IMR-90 (cell line): ENCODE data around the gene FES. TPM values are rescaled to one million over a fixed set of nuclear protein-coding genes. Genes with fewer than 3 reads are reported as not detected.
"Not testable (repeated sequence)": the region's sequence is repeated elsewhere in the genome, so short reads cannot be mapped to it uniquely, and the experiment has no call there.

Experiments used
- ATAC-seq: fragments of 200-7000 bp; cut with Tn5 transposase; 2 replicates; pipeline ENCODE4 v1.9.1; 2020; ENCODE audit warnings: low read depth, mild to moderate bottlenecking, moderate library complexity
- BruUV-seq: library from RNA; stranded (reverse); fragments of 400-500 nt; replicated peaks from 2 replicates; lab custom pipeline; 2021; lab: Mats Ljungman, UMichigan
- CTCF ChIA-PET: fragments of 300-600 bp; formaldehyde crosslinking; extraction: SDS; loops from one replicate; lab custom pipeline; 2021; ENCODE audit warnings: antibody characterized with exemption; lab: Yijun Ruan, JAX
- POLR2A ChIA-PET: fragments of 300-600 bp; sonication (Branson Sonifier 250); formaldehyde crosslinking; loops from one replicate; lab custom pipeline; 2022; ENCODE audit warnings: antibody characterized with exemption; ENCODE audit not compliant: unreplicated experiment; lab: Charles Lee
- DNase-seq: peaks from one replicate; pipeline ENCODE4 v3.0.0; 2013
- H2AFZ ChIP-seq: replicated peaks from 2 replicates; pipeline ENCODE3; 2013; ENCODE audit warnings: low read length, mild to moderate bottlenecking; ENCODE audit not compliant: poor library complexity
- H2AK5ac ChIP-seq: 2 replicates; pipeline ENCODE4 v1.6.1; 2013; ENCODE audit warnings: low read depth, low read length, inconsistent platforms
- H2AK9ac ChIP-seq: replicated peaks from 2 replicates; pipeline ENCODE3; 2013; ENCODE audit warnings: mild to moderate bottlenecking, low read depth, low read length, moderate library complexity; ENCODE audit not compliant: poor library complexity
- H2BK120ac ChIP-seq: 2 replicates; pipeline ENCODE4 v1.6.1; 2013; ENCODE audit warnings: low read depth, low read length, inconsistent platforms
- H2BK15ac ChIP-seq: 3 replicates; pipeline ENCODE4 v1.6.1; 2013; ENCODE audit warnings: low read depth, low read length, inconsistent platforms
- H2BK20ac ChIP-seq: 2 replicates; pipeline ENCODE4 v1.6.1; 2013; ENCODE audit warnings: low read depth, mild to moderate bottlenecking, inconsistent platforms, low read length, moderate library complexity
- H2BK5ac ChIP-seq: 2 replicates; pipeline ENCODE4 v1.6.1; 2013; ENCODE audit warnings: mild to moderate bottlenecking, low read depth, low read length, inconsistent platforms; ENCODE audit not compliant: poor library complexity, severe bottlenecking
- H3K14ac ChIP-seq: replicated peaks from 2 replicates; pipeline ENCODE4 v1.6.1; 2013; ENCODE audit warnings: low read depth, low read length, inconsistent platforms
- H3K18ac ChIP-seq: 2 replicates; pipeline ENCODE4 v1.6.1; 2013; ENCODE audit warnings: low read depth, low read length, control low read depth
- H3K23ac ChIP-seq: 2 replicates; pipeline ENCODE4 v1.6.1; 2013; ENCODE audit warnings: low read depth, low read length, inconsistent platforms
- H3K27ac ChIP-seq: 2 replicates; pipeline ENCODE4 v1.5.1; 2013; ENCODE audit warnings: mild to moderate bottlenecking, control low read depth, low read length; ENCODE audit not compliant: insufficient read depth
- H3K27me3 ChIP-seq: 2 replicates; pipeline ENCODE4 v1.6.1; 2013; ENCODE audit warnings: low read length; ENCODE audit not compliant: control insufficient read depth, insufficient read depth
- H3K36me3 ChIP-seq: 2 replicates; pipeline ENCODE4 v1.6.1; 2013; ENCODE audit warnings: low read length, mixed read lengths; ENCODE audit not compliant: control insufficient read depth, insufficient read depth
- H3K4ac ChIP-seq: 2 replicates; pipeline ENCODE4 v1.6.1; 2013; ENCODE audit warnings: low read depth, low read length, inconsistent platforms
- H3K4me1 ChIP-seq: 2 replicates; pipeline ENCODE4 v1.6.1; 2013; ENCODE audit warnings: low read length, mixed read lengths; ENCODE audit not compliant: control insufficient read depth, insufficient read depth
- H3K4me2 ChIP-seq: 2 replicates; pipeline ENCODE4 v1.6.1; 2013; ENCODE audit warnings: low read depth, mild to moderate bottlenecking, control low read depth, low read length, moderate library complexity
- H3K4me3 ChIP-seq: 2 replicates; pipeline ENCODE4 v1.5.1; 2013; ENCODE audit warnings: low read depth, mild to moderate bottlenecking, control low read depth, low read length, moderate library complexity; ENCODE audit not compliant: insufficient read depth
- H3K56ac ChIP-seq: 2 replicates; pipeline ENCODE4 v1.6.1; 2013; ENCODE audit warnings: low read length, inconsistent platforms; ENCODE audit not compliant: insufficient read depth; ENCODE audit errors: extremely low read depth
- H3K79me1 ChIP-seq, 2 experiments: 2 replicates each; pipeline ENCODE4 v1.6.1; 2013; ENCODE audit warnings: low read length in 2 of 2, inconsistent platforms in 1 of 2, low read depth in 1 of 2
- H3K9ac ChIP-seq: 2 replicates; pipeline ENCODE4 v1.6.1; 2013; ENCODE audit warnings: low read depth, low read length, control low read depth
- H3K9me1 ChIP-seq: 2 replicates; pipeline ENCODE4 v1.6.1; 2013; ENCODE audit warnings: low read length, inconsistent platforms; ENCODE audit not compliant: insufficient read depth
- H3K9me3 ChIP-seq: 2 replicates; pipeline ENCODE4 v1.6.1; 2013; ENCODE audit warnings: low read length; ENCODE audit not compliant: control insufficient read depth, insufficient read depth
- H4K20me1 ChIP-seq: 2 replicates; pipeline ENCODE4 v1.6.1; 2013; ENCODE audit warnings: low read length, inconsistent platforms; ENCODE audit not compliant: insufficient read depth
- H4K5ac ChIP-seq: 2 replicates; pipeline ENCODE4 v1.6.1; 2013; ENCODE audit warnings: mild to moderate bottlenecking, low read depth, low read length, control low read depth
- H4K8ac ChIP-seq, 2 experiments: 2 replicates each; pipeline ENCODE4 v1.6.1; 2013; ENCODE audit warnings: low read depth in 2 of 2, low read length in 2 of 2, control low read depth in 1 of 2, inconsistent platforms in 1 of 2
- H4K91ac ChIP-seq: 2 replicates; pipeline ENCODE4 v1.6.1; 2013; ENCODE audit warnings: low read depth, low read length, inconsistent platforms; ENCODE audit not compliant: insufficient read depth
- WGBS, 2 experiments: methylation state at CpG; one replicate each; pipeline versions ENCODE4 v1.1.5 to v1.1.7; 2013; ENCODE audit warnings: missing lambda C conversion rate in 2 of 2; ENCODE audit not compliant: insufficient read length in 1 of 2; ENCODE audit errors: extremely low coverage in 2 of 2; 5-methylcytosine and 5-hydroxymethylcytosine counted together
- dilution Hi-C: fragments of 300-500 bp; cut with HindIII; formaldehyde crosslinking; loops from one replicate; pipeline ENCODE4 v1.14.3; 2018; ENCODE audit warnings: low sequenced_read_pairs; ENCODE audit not compliant: unreplicated experiment
- in situ Hi-C: fragments of 300-500 bp; cut with MboI; formaldehyde crosslinking; loops from 3 replicates; pipeline ENCODE4 v1.14.3; 2019; ENCODE audit warnings: low sequenced_read_pairs, inconsistent platforms, mixed read lengths
- intact Hi-C: fragments of 100-400 bp; cut with micrococcal nuclease; formaldehyde crosslinking; loops from 2 replicates; pipeline ENCODE4 v1.10.0; 2022
- polyA plus RNA-seq, 3 experiments: library from polyadenylated mRNA; depleted of rRNA; stranded (reverse); fragments of >200 nt; gene quantifications; 2 replicates each; pipeline ENCODE4 v1.2.3, GENCODE V29; 2012; ENCODE audit warnings: low replicate concordance in 1 of 3
- total RNA-seq: library from RNA; depleted of rRNA; stranded (reverse); fragments of >200 nt; gene quantifications from 2 replicates; pipeline ENCODE4 v1.2.3, GENCODE V29; 2012

The FES gene
- total and polyA plus RNA-seq, 2 of the 4 experiments (the other 2 are of a cell fraction): 10.5 to 11.7 TPM

- peaks cover 21% of the 10 kb centered on the region for H3K36me3 ChIP-seq
- intact Hi-C loops, H3K79me1 ChIP-seq, H3K23ac ChIP-seq, H2BK15ac ChIP-seq, H2AK5ac ChIP-seq, H3K14ac ChIP-seq, H3K4ac ChIP-seq, H3K9me3 ChIP-seq, DNase-seq, H2AK9ac ChIP-seq, POLR2A ChIA-PET, H3K4me1 ChIP-seq, H4K5ac ChIP-seq, H2BK120ac ChIP-seq, H3K9me1 ChIP-seq, H2BK5ac ChIP-seq, H3K4me2 ChIP-seq, H3K9ac ChIP-seq, H3K4me3 ChIP-seq, BruUV-seq, H4K20me1 ChIP-seq, H4K91ac ChIP-seq, in situ Hi-C loops, H3K18ac ChIP-seq, ATAC-seq, H3K56ac ChIP-seq, H2BK20ac ChIP-seq, dilution Hi-C loops, H3K27ac ChIP-seq, H3K27me3 ChIP-seq, H2AFZ ChIP-seq, H4K8ac ChIP-seq: not testable (repeated sequence)
- CTCF ChIA-PET: interaction anchor here (0.8 kb wide), 1 partner anchor 10 kb away, joined by 3 read pairs; the partner anchor contains the start of gene HDDC3
- 100% methylated on average over 1 of the region's 7 CpGs; no CpG with 5 or more reads in 1 of the 2 experiments for WGBS, 2 experiments
These were observed 38.5 kb downstream of the FES start for GRCh38 chr15:90922712-90923322.
